HG03460 (cell line): ENCODE measurements around the gene ST3GAL4.
A peak's percentile ranks its signal among the peaks of the same experiment; 100 is the strongest.
"Not testable (repeated sequence)": the region's sequence is repeated elsewhere in the genome, so short reads cannot be mapped to it uniquely, and the experiment has no call there.

Experiments
- ATAC-seq: cut with Tn5 transposase; IDR thresholded peaks from one replicate; pipeline ENCODE4 v1.9.1; 2021; ENCODE audit not compliant: unreplicated experiment

ST3GAL4 gene, protein sequence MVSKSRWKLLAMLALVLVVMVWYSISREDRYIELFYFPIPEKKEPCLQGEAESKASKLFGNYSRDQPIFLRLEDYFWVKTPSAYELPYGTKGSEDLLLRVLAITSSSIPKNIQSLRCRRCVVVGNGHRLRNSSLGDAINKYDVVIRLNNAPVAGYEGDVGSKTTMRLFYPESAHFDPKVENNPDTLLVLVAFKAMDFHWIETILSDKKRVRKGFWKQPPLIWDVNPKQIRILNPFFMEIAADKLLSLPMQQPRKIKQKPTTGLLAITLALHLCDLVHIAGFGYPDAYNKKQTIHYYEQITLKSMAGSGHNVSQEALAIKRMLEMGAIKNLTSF

DNA sequence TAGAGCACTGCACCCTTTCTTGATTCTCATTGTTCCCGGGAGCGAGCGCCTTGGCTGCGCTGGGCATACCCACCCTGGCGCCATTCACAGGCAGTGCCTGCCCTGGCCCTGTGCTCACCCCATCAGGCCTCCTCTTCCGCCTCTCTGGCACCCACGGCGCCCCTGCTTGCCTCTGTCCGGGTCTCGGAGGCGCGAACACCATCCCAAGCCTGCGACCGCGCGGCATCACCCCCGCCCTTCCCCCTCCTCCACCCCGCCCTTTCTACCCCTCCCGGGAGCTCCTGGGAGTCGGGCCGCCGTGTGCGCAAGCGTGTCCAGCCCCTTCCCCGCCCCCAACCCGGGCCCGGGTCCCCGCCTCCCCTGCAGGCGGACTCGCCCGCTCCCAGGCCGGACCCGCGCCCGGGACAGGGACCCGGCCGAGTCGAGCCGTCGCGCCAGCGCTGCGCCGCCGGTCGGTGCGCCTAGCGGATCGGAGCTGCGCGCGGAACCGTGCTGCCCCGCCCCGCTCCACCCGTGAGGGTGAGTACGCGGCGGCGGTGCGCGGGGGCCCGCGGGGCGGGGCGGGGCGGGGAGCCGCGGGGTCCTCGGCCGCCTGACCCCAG is at the start of gene ST3GAL4:
Gene ST3GAL4, plus strand, starts transcription at position 363 of the 602 bp plus-strand sequence. CDS start 50,470 bp downstream, outside the sequence.
- ATAC-seq = peak; percentile 60

DNA sequence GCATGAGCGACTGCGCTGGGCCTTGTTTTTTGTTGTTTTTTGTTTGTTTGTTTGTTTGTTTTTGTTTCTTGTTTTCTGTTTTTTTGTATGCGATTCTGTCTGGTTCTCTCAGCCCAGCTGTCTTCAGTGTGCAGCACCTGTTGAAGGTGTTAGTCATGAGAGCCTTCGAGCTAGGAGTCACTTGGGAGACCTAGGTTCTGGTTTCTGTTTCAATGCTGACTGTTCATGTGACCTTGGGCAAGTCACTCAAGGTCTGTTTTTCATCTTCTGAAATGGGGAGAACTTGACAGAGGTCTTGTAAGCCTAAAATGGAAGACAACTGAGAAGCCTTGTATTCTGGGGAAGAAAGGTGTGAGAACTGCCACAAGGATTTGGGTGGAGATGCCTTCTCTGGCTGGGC is 49.8 kb upstream of the ST3GAL4 start:
- peak; percentile 47 for ATAC-seq

DNA sequence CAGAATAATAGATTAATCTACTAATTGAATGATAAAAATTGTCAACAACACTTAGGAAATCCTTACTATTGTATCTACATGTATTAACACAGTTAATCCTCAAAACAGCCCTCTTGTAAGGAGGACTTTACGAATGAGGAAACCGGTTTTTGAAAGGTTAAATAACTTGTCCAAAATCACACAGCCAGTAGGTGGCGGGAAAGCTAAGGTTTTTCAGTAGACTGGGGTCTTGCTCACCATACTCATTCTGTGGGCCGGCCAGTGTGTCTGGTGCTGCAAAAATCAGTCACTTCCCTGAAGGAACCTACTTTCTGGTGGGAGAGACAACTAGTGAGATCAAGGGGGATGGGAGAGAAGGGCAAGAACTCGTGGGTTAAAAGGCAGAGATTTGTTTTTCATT is 47.8 kb upstream of the ST3GAL4 start:
- no peak for ATAC-seq

DNA sequence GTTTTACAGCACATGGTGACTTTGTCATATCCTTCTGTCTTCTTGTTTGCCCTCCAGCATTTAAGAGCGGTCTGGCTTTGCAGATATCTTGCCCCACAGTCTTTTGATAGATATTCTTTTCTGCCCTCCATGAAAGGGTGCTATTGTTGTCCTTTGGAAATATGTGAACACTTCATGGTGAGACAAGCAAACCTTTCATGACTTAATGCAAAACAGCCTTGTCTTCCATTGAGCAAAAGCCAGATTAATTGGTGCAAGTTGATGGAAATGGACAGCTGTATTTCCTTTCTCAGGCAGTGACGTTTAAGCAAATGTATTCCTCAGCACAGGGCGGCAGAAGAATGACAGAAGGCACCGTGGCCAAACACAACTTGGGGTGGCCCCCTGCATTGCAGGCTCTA is 47.2 kb upstream of the ST3GAL4 start:
- no peak for ATAC-seq

DNA sequence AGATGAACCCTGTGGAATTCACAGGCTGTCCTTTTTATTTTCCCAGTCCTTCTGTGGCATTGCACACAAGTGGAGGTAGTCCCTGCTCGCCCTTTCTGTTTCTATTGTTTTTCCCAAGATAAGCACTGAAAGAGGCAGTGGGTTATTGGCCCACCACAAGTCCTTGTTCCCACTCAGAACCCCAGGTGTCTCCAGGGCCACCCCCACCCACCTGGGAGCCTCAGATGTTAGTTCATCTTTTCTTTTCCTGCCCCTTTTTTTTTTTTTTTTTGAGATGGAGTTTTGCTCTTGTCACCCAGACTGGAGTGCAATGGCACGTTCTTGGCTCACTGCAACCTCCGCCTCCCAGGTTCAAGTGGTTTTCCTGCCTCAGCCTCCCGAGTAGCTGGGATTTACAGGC is 46.7 kb upstream of the ST3GAL4 start:
- not testable (repeated sequence) for ATAC-seq

DNA sequence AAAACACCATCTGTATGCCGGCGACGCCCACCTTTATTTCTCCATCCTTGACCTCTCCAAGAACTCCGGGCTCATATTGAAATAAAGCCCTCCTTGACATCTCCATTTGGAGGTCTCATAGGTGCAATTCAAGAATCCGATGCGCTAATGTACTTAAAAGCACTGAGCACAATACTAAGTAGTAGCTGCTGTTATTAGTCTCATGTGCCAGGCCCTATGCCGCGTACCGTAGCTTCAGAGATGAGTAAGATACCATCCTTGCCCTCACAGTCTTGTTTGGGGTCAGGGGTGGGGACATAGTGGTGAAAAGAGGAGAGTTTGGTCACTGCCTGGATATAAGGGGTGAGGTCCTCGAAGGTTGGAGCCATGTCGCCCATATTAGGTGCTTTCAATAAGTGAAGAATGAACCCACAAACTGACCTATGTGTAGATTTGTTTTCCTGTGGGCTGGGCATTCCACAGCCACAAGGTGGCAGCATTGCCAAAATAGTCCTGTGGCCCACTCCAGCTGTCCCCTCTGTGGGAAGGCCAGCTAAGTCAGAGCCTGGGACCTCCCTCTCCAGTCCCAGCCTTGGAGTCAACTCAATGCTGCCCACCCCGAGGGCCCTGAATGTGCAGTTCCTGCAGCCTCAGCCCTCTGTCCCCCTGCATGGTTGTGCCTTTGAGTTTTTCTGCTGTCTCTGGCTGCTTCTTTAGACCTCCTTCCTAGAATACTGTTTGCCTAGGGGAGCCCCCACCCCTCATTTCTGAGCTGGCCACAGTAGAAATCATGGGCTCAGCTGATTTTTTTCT is 45.1 kb upstream of the ST3GAL4 start:
- peak; percentile 26 for ATAC-seq

DNA sequence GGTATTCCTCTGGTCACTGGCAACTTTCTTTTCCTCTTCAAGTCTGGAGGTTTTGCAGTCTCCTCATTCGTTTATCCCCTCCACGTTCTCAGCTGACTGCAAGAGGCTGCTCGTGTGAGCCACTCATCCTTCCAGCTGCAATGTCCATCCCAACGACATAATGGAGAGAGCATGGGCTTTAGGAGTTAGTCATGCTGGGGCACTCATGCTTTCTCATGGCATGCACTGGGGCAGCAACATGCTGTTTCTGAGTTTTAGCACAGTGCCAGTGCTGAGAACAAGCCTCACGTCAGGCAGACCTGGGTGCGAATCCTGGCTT is 44.5 kb upstream of the ST3GAL4 start:
- no peak for ATAC-seq

DNA sequence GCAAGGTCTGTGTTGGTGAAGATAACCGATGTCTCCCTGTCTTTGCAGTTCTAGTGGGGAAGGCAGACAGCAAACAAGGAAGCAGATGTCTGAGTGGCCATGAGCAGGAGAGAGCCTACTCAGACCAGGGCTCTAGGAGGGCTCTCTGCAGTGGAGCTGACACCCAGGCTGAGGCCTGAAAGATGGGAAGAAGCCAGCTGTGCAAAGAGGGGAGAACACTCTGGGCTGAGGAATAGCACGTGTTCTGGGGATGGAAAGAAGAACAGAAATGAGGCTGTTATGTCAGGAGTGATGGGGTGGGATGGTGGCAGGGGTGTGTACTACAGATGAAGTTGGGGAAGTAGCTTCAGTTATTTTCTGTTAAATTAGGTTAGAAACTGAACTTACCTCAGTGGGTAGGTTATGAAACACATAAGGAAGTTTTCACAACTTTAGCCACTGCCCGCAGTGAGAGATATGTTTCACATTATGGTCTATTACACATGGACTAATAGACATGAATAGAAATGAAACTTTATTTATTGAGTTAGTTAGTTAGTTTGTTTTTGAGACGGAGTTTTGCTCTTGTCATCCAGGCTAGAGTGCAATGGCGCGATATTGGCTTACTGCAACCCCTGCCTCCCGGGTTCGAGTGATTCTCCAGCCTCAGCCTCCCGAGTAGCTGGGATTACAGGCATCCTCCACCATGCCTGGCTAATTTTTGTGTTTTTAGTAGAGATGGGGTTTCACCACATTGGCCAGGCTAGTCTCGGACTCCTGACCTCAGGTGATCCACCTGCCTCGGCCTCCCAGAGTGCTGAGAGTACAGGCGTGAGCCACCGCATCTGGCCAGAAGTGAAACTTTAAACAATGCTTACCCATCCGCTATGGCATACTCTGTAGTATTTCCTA is 43.8 kb upstream of the ST3GAL4 start:
- peak; percentile 64 for ATAC-seq

DNA sequence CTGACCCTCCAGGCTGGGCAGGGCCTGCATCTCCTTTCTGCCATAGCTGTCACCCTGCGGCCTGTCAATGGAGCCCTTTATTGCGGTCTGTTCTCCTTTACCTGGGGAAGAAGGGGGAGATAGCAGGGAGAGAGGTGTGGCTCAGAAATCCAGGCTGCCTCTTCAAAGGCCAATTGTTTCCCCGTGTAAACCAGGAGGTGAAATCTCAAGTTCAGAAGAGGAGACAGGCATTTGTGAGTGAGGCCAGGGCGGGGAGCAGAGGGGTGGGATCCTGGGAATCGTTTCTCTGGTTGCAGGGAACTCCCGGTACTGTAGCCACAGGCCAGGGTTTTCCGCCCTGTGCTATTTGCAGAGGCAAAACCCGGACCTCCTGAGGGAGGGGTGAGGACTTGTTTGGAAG is 42.5 kb upstream of the ST3GAL4 start:
- no peak for ATAC-seq

DNA sequence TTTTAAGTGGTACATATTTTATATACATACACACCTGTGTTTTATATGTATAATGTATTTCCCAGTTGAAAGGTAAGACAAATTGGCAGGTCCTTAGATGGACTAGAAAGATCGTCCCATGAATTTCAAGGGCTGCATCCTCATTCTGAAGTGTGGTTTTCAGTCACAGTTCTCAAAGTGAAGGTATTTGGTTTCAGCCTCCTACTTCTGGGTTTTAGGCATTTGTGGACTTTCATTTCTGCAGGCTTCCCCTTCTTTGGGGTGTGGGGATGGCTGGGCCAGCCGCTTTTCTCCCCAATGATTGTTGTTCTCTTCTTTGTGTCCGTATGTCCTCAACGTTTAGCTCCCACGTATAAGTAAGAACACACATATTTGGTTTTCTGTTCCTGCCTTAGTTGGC is 41.7 kb upstream of the ST3GAL4 start:
- ATAC-seq = no peak

DNA sequence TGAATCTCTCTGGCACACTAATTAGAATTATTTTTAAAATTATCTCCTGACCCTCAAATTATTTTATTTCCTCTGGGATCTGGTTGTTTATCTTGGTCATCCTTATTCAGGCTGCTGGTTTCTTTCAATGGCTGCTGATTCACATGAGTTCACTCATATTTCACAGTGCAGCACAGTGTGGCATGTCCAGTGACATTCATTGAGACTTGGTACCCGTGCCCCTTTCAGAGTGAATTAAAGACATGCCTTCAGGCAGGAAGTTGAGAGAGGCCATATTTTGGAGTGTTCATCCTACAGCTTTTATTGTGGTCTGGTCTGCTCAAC is 38.1 kb upstream of the ST3GAL4 start:
- no peak for ATAC-seq

DNA sequence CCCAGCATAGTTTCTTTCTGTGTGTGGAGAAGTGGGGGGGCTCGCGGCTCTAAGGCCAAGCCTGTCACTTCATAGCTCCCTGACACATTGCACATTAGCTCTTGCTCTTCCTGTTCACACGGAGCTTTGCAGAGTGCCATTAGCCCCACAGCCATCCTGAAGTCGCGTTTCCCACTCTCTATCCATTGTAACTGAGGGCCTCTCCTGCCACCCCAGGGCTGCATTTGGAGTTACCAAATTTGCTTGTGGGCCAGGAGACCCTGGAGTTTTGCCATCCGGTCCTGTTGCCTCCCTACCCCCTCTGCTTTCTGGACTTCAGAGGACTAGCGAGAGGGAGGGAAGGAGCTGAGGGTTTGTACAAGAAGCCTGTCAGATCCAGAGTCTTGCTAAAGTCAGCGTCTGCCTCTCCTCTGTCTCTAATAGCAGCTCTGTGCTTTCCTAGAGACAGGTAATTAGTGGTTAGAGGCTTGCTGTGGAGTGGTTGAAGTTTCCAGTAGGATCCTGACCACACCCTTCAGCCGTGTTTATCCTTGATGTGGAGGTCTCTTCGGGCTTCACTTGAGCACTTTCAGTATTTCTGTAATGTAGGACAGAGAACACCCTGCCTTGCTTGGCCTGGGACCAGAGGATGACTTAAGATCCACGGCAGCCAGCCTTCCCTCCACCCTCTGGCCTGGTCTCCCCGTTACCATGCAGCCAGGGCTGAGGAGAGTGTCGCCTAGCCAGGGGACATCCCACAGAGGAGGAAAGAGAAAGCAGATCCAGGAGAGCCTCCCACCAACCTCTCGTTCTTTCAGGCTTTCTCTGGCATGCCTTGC is 37.5 kb upstream of the ST3GAL4 start:
- ATAC-seq = peak; percentile 55

DNA sequence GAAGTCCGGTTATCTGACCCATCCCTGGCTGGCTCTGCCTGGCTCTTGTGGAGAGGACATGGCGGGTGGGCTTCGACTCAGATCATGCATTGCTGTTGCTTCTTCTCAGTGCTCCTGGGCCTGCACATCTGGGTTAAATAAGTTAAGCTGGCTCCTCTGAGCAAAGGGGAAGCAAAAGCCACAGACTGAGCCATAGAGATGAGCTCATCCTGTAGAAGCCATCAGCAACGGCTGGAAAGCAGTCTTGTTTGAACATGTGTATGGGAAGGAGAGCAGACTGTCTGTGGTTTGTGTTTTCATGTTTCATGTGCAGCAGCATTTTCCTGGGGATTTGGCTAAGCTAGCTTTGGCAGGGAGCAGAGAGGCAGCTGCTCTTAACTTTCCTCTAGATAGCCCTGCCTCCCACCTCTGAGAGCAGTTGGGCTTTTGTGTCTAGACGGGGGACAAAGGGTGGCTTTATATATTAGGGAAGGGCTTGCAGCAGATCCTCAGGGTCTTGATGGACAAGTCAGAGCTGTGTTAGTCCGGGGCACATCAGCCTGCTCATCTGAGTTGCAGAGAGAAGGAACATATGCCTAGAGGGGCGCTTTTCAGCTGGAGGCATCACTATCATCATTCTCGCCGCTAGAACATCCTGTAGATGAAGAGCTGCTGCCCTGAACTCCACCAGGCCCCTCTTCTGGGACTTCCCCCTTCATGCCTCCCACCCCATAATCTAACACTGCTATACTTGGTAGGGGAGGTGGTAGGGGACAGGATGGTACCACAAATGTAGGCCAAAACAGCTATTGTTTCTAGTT is 36.7 kb upstream of the ST3GAL4 start:
- ATAC-seq = peak; percentile 88

DNA sequence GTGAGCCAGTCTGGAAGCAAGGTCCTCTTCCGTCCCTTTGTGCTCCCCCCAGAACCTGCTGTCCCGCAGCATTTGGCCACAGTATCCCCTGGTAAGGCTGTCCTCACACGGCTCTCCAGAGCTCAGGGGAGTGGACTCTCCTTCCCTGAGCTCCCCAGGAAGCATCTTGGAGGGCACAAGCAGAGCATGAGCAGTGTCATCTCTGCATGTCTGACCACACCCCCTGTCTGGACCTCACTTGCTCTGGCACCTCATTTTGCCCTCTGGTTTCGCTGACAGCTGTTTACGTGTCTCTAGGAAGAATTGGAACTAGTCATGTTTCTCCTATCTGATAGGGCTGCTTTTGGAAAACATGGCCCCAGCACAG is 36.1 kb upstream of the ST3GAL4 start:
- no peak for ATAC-seq

DNA sequence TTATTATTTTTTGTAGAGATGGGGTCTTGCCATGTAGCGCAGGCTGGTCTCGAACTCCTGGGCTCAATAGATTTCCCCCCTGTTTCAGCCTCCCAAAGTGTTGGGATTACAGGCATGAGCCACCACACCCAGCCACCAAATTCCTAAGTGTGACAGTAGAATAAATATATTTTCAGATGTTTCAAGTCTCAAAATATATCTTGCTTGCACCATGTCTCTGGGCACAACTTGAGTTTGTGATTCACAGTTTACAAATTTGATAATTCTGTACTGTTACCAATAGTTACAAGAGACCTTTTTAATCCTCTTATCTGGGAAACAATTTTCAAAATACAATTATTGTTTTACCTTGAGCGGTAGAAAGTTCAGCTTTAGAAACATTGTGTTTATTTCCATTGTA is 32.5 kb upstream of the ST3GAL4 start:
- no peak for ATAC-seq

DNA sequence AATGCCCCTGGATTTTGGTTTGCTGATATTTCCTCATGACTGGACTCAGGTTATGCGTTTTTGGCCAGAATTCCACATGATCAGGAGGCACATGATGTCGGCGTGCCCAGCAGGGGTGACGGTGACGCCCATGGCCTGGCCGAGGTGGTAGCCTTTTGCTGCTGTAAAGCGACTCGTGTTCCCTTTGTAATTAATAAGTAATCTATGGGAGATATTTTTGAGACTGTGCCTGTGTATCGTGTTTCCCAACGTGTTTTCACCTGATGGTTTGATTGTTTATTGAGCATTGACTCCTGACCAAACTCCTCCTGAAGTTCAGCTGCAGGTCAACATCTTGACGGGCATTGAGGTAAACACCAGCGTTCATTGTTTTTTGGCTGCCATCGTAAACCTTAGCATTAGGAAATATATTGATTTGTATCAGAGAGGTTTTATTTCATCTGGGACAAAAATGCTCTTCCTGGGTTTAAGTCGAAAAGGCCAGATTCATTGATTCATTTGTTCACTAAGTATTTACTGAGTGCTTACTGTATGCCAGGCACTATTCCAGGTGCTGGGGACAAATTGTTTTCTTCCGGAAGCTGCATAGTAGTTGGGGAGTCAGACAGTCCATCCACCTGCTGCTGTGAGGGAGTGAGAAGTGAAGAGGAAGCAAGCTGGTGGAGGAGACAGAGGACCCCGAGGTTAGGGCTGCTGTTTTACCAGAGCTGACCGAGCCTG is 28.0 kb upstream of the ST3GAL4 start:
- ATAC-seq = no peak

DNA sequence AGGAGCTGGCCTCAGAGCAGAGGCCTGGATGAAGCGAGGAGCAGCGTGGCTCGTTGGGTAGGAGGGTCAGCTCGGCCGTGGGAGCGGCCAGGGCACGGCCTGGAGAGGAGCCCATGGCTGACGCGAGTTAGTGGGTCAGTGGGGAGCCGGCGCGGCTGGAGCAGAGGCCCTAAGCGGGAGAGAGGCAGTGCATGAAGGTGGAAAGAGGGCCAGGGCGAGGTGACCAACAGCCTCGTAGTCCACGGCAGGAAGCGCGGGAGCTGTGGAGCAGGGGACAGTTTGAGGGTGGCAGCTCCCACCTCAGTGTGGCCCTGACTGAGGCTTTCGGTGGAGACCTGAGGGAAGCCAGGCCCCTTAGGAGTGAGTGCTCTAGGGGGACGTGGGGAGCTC is 27.5 kb upstream of the ST3GAL4 start:
- ATAC-seq = no peak

DNA sequence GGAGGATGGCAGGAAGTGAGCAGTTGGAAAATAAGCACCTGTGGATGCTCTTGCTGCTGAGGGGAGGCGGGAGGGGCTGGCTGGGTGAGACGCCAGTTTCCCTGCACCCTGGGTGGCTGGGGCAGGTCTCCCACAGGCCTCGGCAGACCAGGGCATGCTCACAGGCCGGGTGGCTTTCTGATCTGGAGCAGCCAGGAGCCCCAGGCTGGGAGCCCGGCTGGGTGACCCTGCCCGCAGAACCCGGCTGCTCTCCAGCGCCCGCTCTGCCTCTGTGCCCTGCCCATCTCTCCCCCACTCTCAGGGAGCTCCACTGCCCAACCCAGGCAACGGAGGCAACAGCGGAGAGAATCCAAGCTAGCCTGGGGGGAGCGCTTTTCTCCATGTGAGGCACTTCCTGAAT is 27.0 kb upstream of the ST3GAL4 start:
- no peak for ATAC-seq
